Measurements from ENCODE around the gene CNTNAP2. TPM values are rescaled to one million over a fixed set of nuclear protein-coding genes. Genes with fewer than 3 reads are reported as not detected.

The CNTNAP2 gene
- polyA plus RNA-seq (2013, experiment 1 of 2): 261 TPM
- 258 TPM for polyA plus RNA-seq (2013, experiment 2 of 2)

DNA sequence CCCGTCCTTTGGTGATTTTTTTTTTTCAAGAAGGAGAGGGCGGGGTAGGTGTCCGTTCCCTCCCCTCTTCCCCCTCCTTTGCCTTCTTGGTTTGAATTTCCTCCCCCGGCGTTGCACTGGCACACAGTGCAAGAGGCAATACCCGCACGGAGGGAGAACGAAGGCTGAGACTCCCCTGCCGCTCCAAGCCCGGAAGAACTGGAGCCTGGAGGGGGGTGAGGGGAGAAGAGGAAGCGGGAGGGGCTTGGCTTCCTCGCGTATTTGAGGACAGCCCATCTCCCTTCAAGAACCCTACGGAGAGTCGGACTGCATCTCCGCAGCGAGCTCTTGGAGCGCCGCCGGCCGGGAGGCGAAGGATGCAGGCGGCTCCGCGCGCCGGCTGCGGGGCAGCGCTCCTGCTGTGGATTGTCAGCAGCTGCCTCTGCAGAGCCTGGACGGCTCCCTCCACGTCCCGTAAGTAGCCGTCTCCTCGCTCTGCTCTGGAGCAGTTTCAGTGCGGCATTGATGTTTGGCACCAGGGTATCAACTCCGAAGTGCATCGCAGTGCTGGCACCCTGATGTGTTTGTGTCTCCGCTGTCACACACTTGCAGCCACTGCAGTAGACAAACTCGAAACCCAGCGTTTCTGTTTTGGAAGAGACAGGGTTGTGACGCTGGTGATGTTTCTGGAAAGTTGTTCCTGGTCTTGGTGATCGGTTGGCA, at the start of gene CNTNAP2:
Gene CNTNAP2 (plus strand): TSS at position 281 of the 702 bp plus-strand sequence. CDS start 76 bp downstream, at position 357.
- Histone ChIP-seq H3K56ac (ENCODE audit: low read length) (peak within 1 kb of the TSS; percentile 34), H2BK120ac (ENCODE audit: low read depth, low read length) (no peak within 1 kb of the TSS), H3K27ac (ENCODE audit: low read depth, low read length) (no peak within 1 kb of the TSS), H3K79me2 (ENCODE audit: control insufficient read depth, insufficient read depth, low read length) (no peaks in the 10 kb centered on the region), H3K9ac (ENCODE audit: low read length) (peak within 1 kb of the TSS; percentile 28), H2BK5ac (ENCODE audit: low read length) (no peak within 1 kb of the TSS), H3K79me1 (ENCODE audit: low read length) (no peaks in the 10 kb centered on the region), H3K4ac (ENCODE audit: low read depth, low read length) (no peak within 1 kb of the TSS), H4K5ac (ENCODE audit: low read length) (no peak within 1 kb of the TSS), H3K18ac (ENCODE audit: low read length) (no peak within 1 kb of the TSS), H3K4me1 (ENCODE audit: control insufficient read depth, low read depth, low read length) (peaks cover 2% of the 10 kb centered on the region), H3K4me2 (ENCODE audit: low read length) (peak within 1 kb of the TSS; percentile 88), H4K8ac (ENCODE audit: low read depth, low read length) (no peak within 1 kb of the TSS), H2AK5ac (ENCODE audit: low read length) (no peak within 1 kb of the TSS), H3K23ac (ENCODE audit: low read length) (no peak within 1 kb of the TSS), H3K27me3 (ENCODE audit: insufficient read depth, low read length, poor library complexity) (no peaks in the 10 kb centered on the region), H2BK15ac (replicated peaks; ENCODE audit: low read depth) (no peak within 1 kb of the TSS), H3K36me3 (ENCODE audit: control insufficient read depth, insufficient read depth, low read length) (no peaks in the 10 kb centered on the region), H3K4me3 (ENCODE audit: low read length) (peak within 1 kb of the TSS; percentile 37)
- WGBS (ENCODE audit: extremely low coverage, insufficient coverage, low lambda C conversion rate): no CpG with 5 or more reads among the region's 42 CpGs
- peak; percentile 90 for DNase-seq

DNA sequence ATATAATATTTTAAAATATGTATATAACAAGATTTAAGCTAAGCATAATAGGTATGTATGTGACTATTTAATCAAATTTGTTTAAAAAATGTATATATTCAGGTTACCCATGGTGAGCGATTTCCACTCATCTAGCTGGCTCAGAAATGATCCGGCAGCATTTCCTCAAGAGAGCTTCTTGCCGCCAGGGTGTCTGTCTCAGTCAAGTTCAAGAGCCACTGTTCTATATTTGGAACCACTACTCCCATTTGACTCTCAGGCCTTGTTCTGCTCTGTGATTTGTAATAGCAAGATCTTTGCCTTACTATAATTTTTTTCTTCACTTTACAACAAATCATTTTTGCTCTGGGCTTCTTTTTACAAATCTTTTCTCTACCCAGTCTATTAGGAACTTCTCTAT, 48.7 kb upstream of the CNTNAP2 start:
- Histone ChIP-seq H3K4me3 (ENCODE audit: low read length) (no peak overlapping the region), H2BK15ac (replicated peaks; ENCODE audit: low read depth) (no peak overlapping the region), H3K27me3 (ENCODE audit: insufficient read depth, low read length, poor library complexity) (no peaks in the 10 kb centered on the region), H3K79me1 (ENCODE audit: low read length) (no peaks in the 10 kb centered on the region), H3K9ac (ENCODE audit: low read length) (no peak overlapping the region), H2BK120ac (ENCODE audit: low read depth, low read length) (no peak overlapping the region), H3K27ac (ENCODE audit: low read depth, low read length) (no peak overlapping the region), H4K8ac (ENCODE audit: low read depth, low read length) (no peak overlapping the region), H3K4me2 (ENCODE audit: low read length) (no peak overlapping the region), H2AK5ac (ENCODE audit: low read length) (no peak overlapping the region), H3K23ac (ENCODE audit: low read length) (no peak overlapping the region), H3K18ac (ENCODE audit: low read length) (no peak overlapping the region), H3K4me1 (ENCODE audit: control insufficient read depth, low read depth, low read length) (no peaks in the 10 kb centered on the region), H3K36me3 (ENCODE audit: control insufficient read depth, insufficient read depth, low read length) (no peaks in the 10 kb centered on the region), H4K5ac (ENCODE audit: low read length) (no peak overlapping the region), H3K56ac (ENCODE audit: low read length) (no peak overlapping the region), H2BK5ac (ENCODE audit: low read length) (no peak overlapping the region), H3K79me2 (ENCODE audit: control insufficient read depth, insufficient read depth, low read length) (no peaks in the 10 kb centered on the region), H3K4ac (ENCODE audit: low read depth, low read length) (no peak overlapping the region)
- no peak for DNase-seq
- no CpG with 5 or more reads among the region's 3 CpGs for WGBS (ENCODE audit: extremely low coverage, insufficient coverage, low lambda C conversion rate)

DNA sequence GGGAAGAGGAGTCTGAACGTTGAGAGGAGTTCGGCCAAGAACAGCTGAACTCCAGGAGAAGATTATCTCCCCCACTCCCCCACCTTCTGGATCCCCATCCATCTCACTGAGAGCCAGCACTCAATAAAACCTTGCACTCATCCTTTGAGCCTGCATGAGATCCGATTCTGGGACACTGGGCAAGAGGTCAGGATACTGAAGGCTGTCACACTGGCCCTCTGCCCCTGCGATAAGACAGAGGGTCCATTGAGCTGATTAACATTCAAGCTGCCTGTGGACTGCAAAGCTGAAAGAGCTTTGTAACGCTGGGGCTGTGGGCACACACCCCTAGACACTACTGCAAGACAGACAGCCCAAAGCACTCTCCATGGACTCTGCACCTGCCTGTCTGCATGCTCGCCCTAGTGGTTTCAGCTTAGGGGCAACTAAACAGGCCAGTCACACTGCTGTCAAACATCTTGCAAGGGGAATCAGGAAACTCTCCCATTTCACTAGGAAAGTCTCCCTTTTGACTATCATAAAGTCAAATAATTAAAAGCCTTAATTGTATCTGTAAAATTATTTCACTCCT, 42.3 kb upstream of the CNTNAP2 start:
- Histone ChIP-seq H2AK5ac (ENCODE audit: low read length) (no peak overlapping the region), H3K79me2 (ENCODE audit: control insufficient read depth, insufficient read depth, low read length) (no peaks in the 10 kb centered on the region), H2BK15ac (replicated peaks; ENCODE audit: low read depth) (no peak overlapping the region), H3K36me3 (ENCODE audit: control insufficient read depth, insufficient read depth, low read length) (no peaks in the 10 kb centered on the region), H4K5ac (ENCODE audit: low read length) (no peak overlapping the region), H3K4ac (ENCODE audit: low read depth, low read length) (no peak overlapping the region), H2BK5ac (ENCODE audit: low read length) (no peak overlapping the region), H3K9ac (ENCODE audit: low read length) (no peak overlapping the region), H3K27ac (ENCODE audit: low read depth, low read length) (no peak overlapping the region), H3K4me3 (ENCODE audit: low read length) (no peak overlapping the region), H4K8ac (ENCODE audit: low read depth, low read length) (no peak overlapping the region), H3K23ac (ENCODE audit: low read length) (no peak overlapping the region), H3K18ac (ENCODE audit: low read length) (no peak overlapping the region), H2BK120ac (ENCODE audit: low read depth, low read length) (no peak overlapping the region), H3K27me3 (ENCODE audit: insufficient read depth, low read length, poor library complexity) (no peaks in the 10 kb centered on the region), H3K56ac (ENCODE audit: low read length) (no peak overlapping the region), H3K4me2 (ENCODE audit: low read length) (no peak overlapping the region), H3K79me1 (ENCODE audit: low read length) (no peaks in the 10 kb centered on the region), H3K4me1 (ENCODE audit: control insufficient read depth, low read depth, low read length) (no peaks in the 10 kb centered on the region)
- DNase-seq: no peak
- no CpG with 5 or more reads among the region's 6 CpGs for WGBS (ENCODE audit: extremely low coverage, insufficient coverage, low lambda C conversion rate)

DNA sequence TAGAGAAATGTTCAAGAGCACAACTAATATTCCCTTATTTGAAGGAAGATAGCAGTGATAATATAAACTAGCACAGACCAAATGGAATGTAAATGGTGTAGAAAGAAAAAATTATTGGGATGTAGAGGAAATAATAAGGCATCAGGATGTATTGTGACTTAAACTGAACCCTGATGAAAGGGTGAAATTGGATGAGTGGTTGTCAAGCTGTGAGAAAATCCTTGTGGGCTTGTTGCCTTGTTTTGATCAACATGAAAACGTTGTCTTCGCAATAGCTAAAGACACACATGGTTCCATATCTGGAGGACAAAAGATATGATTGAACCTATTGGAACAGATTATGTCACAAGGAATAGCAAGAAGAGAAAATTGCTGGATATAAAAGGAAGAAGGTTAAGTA, 40.3 kb upstream of the CNTNAP2 start:
- Histone ChIP-seq H4K8ac (ENCODE audit: low read depth, low read length) (no peak overlapping the region), H2AK5ac (ENCODE audit: low read length) (no peak overlapping the region), H2BK5ac (ENCODE audit: low read length) (no peak overlapping the region), H4K5ac (ENCODE audit: low read length) (no peak overlapping the region), H3K9ac (ENCODE audit: low read length) (no peak overlapping the region), H3K56ac (ENCODE audit: low read length) (no peak overlapping the region), H3K79me1 (ENCODE audit: low read length) (no peaks in the 10 kb centered on the region), H3K4ac (ENCODE audit: low read depth, low read length) (no peak overlapping the region), H3K4me3 (ENCODE audit: low read length) (no peak overlapping the region), H3K79me2 (ENCODE audit: control insufficient read depth, insufficient read depth, low read length) (no peaks in the 10 kb centered on the region), H2BK15ac (replicated peaks; ENCODE audit: low read depth) (no peak overlapping the region), H3K4me1 (ENCODE audit: control insufficient read depth, low read depth, low read length) (no peaks in the 10 kb centered on the region), H3K27me3 (ENCODE audit: insufficient read depth, low read length, poor library complexity) (no peaks in the 10 kb centered on the region), H3K18ac (ENCODE audit: low read length) (no peak overlapping the region), H3K36me3 (ENCODE audit: control insufficient read depth, insufficient read depth, low read length) (no peaks in the 10 kb centered on the region), H2BK120ac (ENCODE audit: low read depth, low read length) (no peak overlapping the region), H3K4me2 (ENCODE audit: low read length) (no peak overlapping the region), H3K27ac (ENCODE audit: low read depth, low read length) (no peak overlapping the region), H3K23ac (ENCODE audit: low read length) (no peak overlapping the region)
- no CpG with 5 or more reads among the region's 2 CpGs for WGBS (ENCODE audit: extremely low coverage, insufficient coverage, low lambda C conversion rate)
- no peak for DNase-seq

DNA sequence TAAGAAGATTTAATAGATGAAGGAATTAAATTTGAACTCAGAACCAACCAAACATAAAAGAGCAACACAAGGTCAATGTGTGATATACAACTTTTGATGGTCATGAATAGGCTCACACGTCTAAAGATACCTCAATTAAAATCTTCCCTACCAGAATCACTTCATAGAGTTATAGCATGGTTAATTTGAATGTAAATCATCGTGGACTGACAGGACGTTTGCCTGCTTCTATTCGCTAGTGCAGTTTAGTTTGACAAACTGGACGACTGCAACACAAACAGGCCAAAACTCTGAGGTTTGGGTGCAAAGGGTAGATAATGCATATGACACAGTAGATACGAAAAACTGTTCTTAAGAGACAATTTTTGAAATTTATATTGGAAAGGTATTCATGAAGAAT, 32.5 kb upstream of the CNTNAP2 start:
- Histone ChIP-seq H2AK5ac (ENCODE audit: low read length) (no peak overlapping the region), H3K27ac (ENCODE audit: low read depth, low read length) (no peak overlapping the region), H3K4me2 (ENCODE audit: low read length) (no peak overlapping the region), H3K79me2 (ENCODE audit: control insufficient read depth, insufficient read depth, low read length) (no peaks in the 10 kb centered on the region), H2BK15ac (replicated peaks; ENCODE audit: low read depth) (no peak overlapping the region), H3K4ac (ENCODE audit: low read depth, low read length) (no peak overlapping the region), H3K27me3 (ENCODE audit: insufficient read depth, low read length, poor library complexity) (no peaks in the 10 kb centered on the region), H3K4me1 (ENCODE audit: control insufficient read depth, low read depth, low read length) (no peaks in the 10 kb centered on the region), H4K5ac (ENCODE audit: low read length) (no peak overlapping the region), H2BK5ac (ENCODE audit: low read length) (no peak overlapping the region), H2BK120ac (ENCODE audit: low read depth, low read length) (no peak overlapping the region), H3K79me1 (ENCODE audit: low read length) (no peaks in the 10 kb centered on the region), H3K56ac (ENCODE audit: low read length) (no peak overlapping the region), H3K4me3 (ENCODE audit: low read length) (no peak overlapping the region), H3K36me3 (ENCODE audit: control insufficient read depth, insufficient read depth, low read length) (no peaks in the 10 kb centered on the region), H3K9ac (ENCODE audit: low read length) (no peak overlapping the region), H4K8ac (ENCODE audit: low read depth, low read length) (no peak overlapping the region), H3K18ac (ENCODE audit: low read length) (no peak overlapping the region), H3K23ac (ENCODE audit: low read length) (no peak overlapping the region)
- no CpG with 5 or more reads among the region's 6 CpGs for WGBS (ENCODE audit: extremely low coverage, insufficient coverage, low lambda C conversion rate)
- no peak for DNase-seq
